Measurements from ENCODE around the gene SLC24A1. TPM values are rescaled to one million over a fixed set of nuclear protein-coding genes. Genes with fewer than 3 reads are reported as not detected.

The SLC24A1 gene
- polyA plus RNA-seq, 1 donor (not counting 4 experiments of a cell fraction or from before 2014, with no cell fraction given) = 4.0 TPM

DNA sequence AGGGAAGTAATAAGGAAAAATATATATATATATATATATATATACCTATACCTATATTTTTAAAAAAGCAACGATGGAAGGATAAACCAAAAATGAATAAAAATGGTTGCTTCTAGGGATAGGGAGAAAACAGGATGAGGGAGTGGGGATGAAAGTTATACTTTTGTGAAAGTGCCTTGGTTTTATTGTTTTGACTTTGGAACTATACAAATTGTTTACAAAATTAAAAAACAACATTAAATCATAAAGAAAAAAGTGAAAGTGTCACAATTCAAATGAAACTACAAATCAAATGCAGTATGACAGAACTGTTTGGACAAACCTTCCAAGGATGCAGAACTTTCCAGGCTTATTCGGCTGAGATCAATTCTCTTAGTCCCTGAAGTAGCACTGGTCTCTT is 54.4 kb downstream of the SLC24A1 start:
- Histone ChIP-seq H3K9me3 (ENCODE audit: control insufficient read depth, low read depth, low read length) (no peaks in the 10 kb centered on the region), H3K79me2 (ENCODE audit: control insufficient read depth, insufficient read depth, low read length) (no peaks in the 10 kb centered on the region)

DNA sequence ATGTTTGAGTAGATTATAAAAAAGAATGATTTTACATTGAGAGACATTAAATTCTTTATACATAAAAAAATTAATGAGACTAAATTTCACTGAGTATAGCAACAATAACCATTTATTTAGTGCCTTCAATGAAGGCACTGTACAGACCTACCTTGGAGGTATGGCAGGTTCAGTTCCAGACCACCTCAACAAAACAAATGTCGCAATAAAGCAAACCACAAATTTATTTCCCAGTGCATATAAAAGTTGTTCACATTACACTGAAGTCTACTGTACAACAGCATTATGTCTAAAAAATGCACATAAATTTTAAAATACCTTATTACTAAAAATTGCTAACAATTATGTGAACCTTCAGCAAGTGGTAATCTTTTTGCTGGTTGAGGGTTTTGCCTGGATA is 58.8 kb downstream of the SLC24A1 start:
- Histone ChIP-seq H3K4me3 (ENCODE audit: control insufficient read depth in 2 of 3, extremely low read depth in 1 of 3, insufficient read depth in 2 of 3, low read depth in 1 of 3, low read length in 3 of 3) (no peak overlapping the region), H3K9ac (ENCODE audit: control insufficient read depth, extremely low read depth, insufficient read depth, low read length) (no peak overlapping the region), H3K27ac (ENCODE audit: control insufficient read depth, insufficient read depth, low read length) (no peak overlapping the region), H3K9me3 (ENCODE audit: control insufficient read depth, low read depth, low read length) (no peaks in the 10 kb centered on the region), H3K27me3 (ENCODE audit: control insufficient read depth, extremely low read depth, insufficient read depth, low read length) (no peaks in the 10 kb centered on the region), H3K9me1 (ENCODE audit: control insufficient read depth, extremely low read depth, insufficient read depth, low read length) (no peaks in the 10 kb centered on the region), H4K20me1 (ENCODE audit: control insufficient read depth, extremely low read depth, insufficient read depth, low read length) (no peaks in the 10 kb centered on the region), H3K4me1 (ENCODE audit: control insufficient read depth, extremely low read depth, insufficient read depth, low read length) (no peaks in the 10 kb centered on the region), H3K4me2 (ENCODE audit: control insufficient read depth, extremely low read depth, insufficient read depth, low read depth, low read length) (no peak overlapping the region), H3K36me3 (ENCODE audit: control insufficient read depth in 2 of 2, extremely low read depth in 1 of 2, insufficient read depth in 2 of 2, low read length in 2 of 2) (no peaks in the 10 kb centered on the region), H2AFZ (ENCODE audit: control insufficient read depth, low read length) (no peak overlapping the region), H3K79me2 (ENCODE audit: control insufficient read depth, insufficient read depth, low read length) (no peaks in the 10 kb centered on the region)
- FAIRE-seq (no peak), DNase-seq (ENCODE audit: low read depth, low spot score) (no peak)
- TF ChIP-seq, protein P1, sequence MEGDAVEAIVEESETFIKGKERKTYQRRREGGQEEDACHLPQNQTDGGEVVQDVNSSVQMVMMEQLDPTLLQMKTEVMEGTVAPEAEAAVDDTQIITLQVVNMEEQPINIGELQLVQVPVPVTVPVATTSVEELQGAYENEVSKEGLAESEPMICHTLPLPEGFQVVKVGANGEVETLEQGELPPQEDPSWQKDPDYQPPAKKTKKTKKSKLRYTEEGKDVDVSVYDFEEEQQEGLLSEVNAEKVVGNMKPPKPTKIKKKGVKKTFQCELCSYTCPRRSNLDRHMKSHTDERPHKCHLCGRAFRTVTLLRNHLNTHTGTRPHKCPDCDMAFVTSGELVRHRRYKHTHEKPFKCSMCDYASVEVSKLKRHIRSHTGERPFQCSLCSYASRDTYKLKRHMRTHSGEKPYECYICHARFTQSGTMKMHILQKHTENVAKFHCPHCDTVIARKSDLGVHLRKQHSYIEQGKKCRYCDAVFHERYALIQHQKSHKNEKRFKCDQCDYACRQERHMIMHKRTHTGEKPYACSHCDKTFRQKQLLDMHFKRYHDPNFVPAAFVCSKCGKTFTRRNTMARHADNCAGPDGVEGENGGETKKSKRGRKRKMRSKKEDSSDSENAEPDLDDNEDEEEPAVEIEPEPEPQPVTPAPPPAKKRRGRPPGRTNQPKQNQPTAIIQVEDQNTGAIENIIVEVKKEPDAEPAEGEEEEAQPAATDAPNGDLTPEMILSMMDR (optimal IDR thresholded peaks at IDR 0.05 in 1 of 3, IDR thresholded peaks at IDR 0.05 in 1 of 3, conservative IDR thresholded peaks at IDR 0.05 in 1 of 3; ENCODE audit: extremely low read depth in 1 of 3, insufficient read depth in 2 of 3, low read length in 3 of 3) = no peak
- TF ChIP-seq EZH2 (IDR thresholded peaks at IDR 0.05; ENCODE audit: low read length) = no peak
- dilution Hi-C loops (cut with MboI; ENCODE audit: extremely low pct_ligation_motif_present, low sequenced_read_pairs) = no loop called here

More for the DNA sequence above, 54.4 kb downstream of the SLC24A1 start:
- Histone ChIP-seq H3K9ac (ENCODE audit: control insufficient read depth, extremely low read depth, insufficient read depth, low read length) (no peak overlapping the region), H4K20me1 (ENCODE audit: control insufficient read depth, extremely low read depth, insufficient read depth, low read length) (no peaks in the 10 kb centered on the region), H3K9me1 (ENCODE audit: control insufficient read depth, extremely low read depth, insufficient read depth, low read length) (no peaks in the 10 kb centered on the region), H3K36me3 (ENCODE audit: control insufficient read depth in 2 of 2, extremely low read depth in 1 of 2, insufficient read depth in 2 of 2, low read length in 2 of 2) (no peaks in the 10 kb centered on the region), H2AFZ (ENCODE audit: control insufficient read depth, low read length) (no peak overlapping the region), H3K27me3 (ENCODE audit: control insufficient read depth, extremely low read depth, insufficient read depth, low read length) (no peaks in the 10 kb centered on the region), H3K4me1 (ENCODE audit: control insufficient read depth, extremely low read depth, insufficient read depth, low read length) (no peaks in the 10 kb centered on the region), H3K27ac (ENCODE audit: control insufficient read depth, insufficient read depth, low read length) (no peak overlapping the region), H3K4me3 (ENCODE audit: control insufficient read depth in 2 of 3, extremely low read depth in 1 of 3, insufficient read depth in 2 of 3, low read depth in 1 of 3, low read length in 3 of 3) (no peak overlapping the region), H3K4me2 (ENCODE audit: control insufficient read depth, extremely low read depth, insufficient read depth, low read depth, low read length) (no peak overlapping the region)
- DNase-seq (ENCODE audit: low read depth, low spot score) (no peak), FAIRE-seq (no peak)
- TF ChIP-seq EZH2 (IDR thresholded peaks at IDR 0.05; ENCODE audit: low read length) = no peak
- TF ChIP-seq, protein P1 (optimal IDR thresholded peaks at IDR 0.05 in 1 of 3, IDR thresholded peaks at IDR 0.05 in 1 of 3, conservative IDR thresholded peaks at IDR 0.05 in 1 of 3; ENCODE audit: extremely low read depth in 1 of 3, insufficient read depth in 2 of 3, low read length in 3 of 3) = no peak
- dilution Hi-C loops (cut with MboI; ENCODE audit: extremely low pct_ligation_motif_present, low sequenced_read_pairs) = no loop called here

All from keratinocyte (primary cell).